B cell (primary cell): Measurements from ENCODE around the gene GPR137. TPM values are rescaled to one million over a fixed set of nuclear protein-coding genes. Genes with fewer than 3 reads are reported as not detected.

Experiments
- ATAC-seq: fragments of 200-7000 bp; cut with Tn5 transposase; one replicate; pipeline ENCODE4 v1.10.0; 2021; ENCODE audit warnings: low read depth, mild to moderate bottlenecking, moderate number of reproducible peaks, moderate library complexity
- CTCF ChIA-PET: fragments of 350-600 bp; sonication (Branson Sonifier 250); formaldehyde crosslinking; loops from one replicate; lab custom pipeline; 2021; ENCODE audit warnings: antibody characterized with exemption, inconsistent platforms; lab: Charles Lee
- POLR2A ChIA-PET: fragments of 350-600 bp; sonication (Branson Sonifier 250); formaldehyde crosslinking; loops from one replicate; lab custom pipeline; 2021; ENCODE audit warnings: antibody characterized with exemption; lab: Charles Lee
- DNase-seq: peaks from one replicate; pipeline ENCODE4 v3.0.0; 2013
- H2AFZ ChIP-seq: 2 replicates; pipeline ENCODE4 v1.6.1; 2012; ENCODE audit warnings: mild to moderate bottlenecking, low read depth, low read length; ENCODE audit not compliant: insufficient read depth, poor library complexity, severe bottlenecking
- H3K27ac ChIP-seq, 2 donors: 1 replicate in 1 of 2; 2 replicates in 1 of 2; pipeline ENCODE4 v1.5.1; 2012 to 2013; ENCODE audit warnings: low read length in 2 of 2, mild to moderate bottlenecking in 2 of 2, moderate library complexity in 1 of 2
- H3K27me3 ChIP-seq, 4 experiments: fragments of 200-600 bp in 1 of 4; sonication (generic) in 1 of 4; replicated peaks in 1 of 4; 1 replicate in 2 of 4; 2 replicates in 2 of 4; pipeline versions ENCODE4 v1.6.1 to v1.7.0; 2013 to 2016; ENCODE audit warnings: low read length in 3 of 4, mild to moderate bottlenecking in 2 of 4, mixed read lengths in 1 of 4, moderate library complexity in 1 of 4; ENCODE audit not compliant: insufficient read depth in 4 of 4, control insufficient read depth in 3 of 4; ENCODE audit errors: control extremely low read depth in 1 of 4
- H3K36me3 ChIP-seq, 2 experiments: replicated peaks in 1 of 2; 1 replicate in 1 of 2; 2 replicates in 1 of 2; pipeline versions ENCODE4 v1.6.1 to v1.7.1; 2013; ENCODE audit warnings: low read length in 1 of 2; ENCODE audit not compliant: insufficient read depth in 2 of 2, control insufficient read depth in 1 of 2; ENCODE audit errors: control extremely low read depth in 1 of 2, extremely low read depth in 1 of 2
- H3K4me1 ChIP-seq, 2 donors: fragments of 200-600 bp in 1 of 2; sonication (generic) in 1 of 2; 1 replicate in 1 of 2; 2 replicates in 1 of 2; pipeline versions ENCODE4 v1.5.1 to v1.6.1; 2013 to 2017; ENCODE audit warnings: low read length in 2 of 2; ENCODE audit not compliant: control insufficient read depth in 2 of 2, insufficient read depth in 2 of 2
- H3K4me2 ChIP-seq: replicated peaks from 2 replicates; pipeline ENCODE3; 2012; ENCODE audit warnings: mild to moderate bottlenecking, low read depth, low read length; ENCODE audit not compliant: poor library complexity, severe bottlenecking
- H3K4me3 ChIP-seq, 5 experiments: fragments of 200-600 bp in 1 of 5; sonication (generic) in 1 of 5; 1 replicate in 3 of 5; 2 replicates in 2 of 5; pipeline versions ENCODE4 v1.5.1 to v1.7.0; 2011 to 2016; ENCODE audit warnings: low read length in 4 of 5, mild to moderate bottlenecking in 4 of 5, low read depth in 2 of 5, control low read depth in 1 of 5, moderate library complexity in 1 of 5; ENCODE audit not compliant: insufficient read depth in 1 of 5; ENCODE audit errors: control extremely low read depth in 1 of 5, extremely low read depth in 1 of 5
- H3K79me2 ChIP-seq: fragments of 200-600 bp; sonication (generic); one replicate; pipeline ENCODE4 v1.6.0; 2016; ENCODE audit warnings: low read length; ENCODE audit not compliant: control insufficient read depth, insufficient read depth
- H3K9ac ChIP-seq: fragments of 200-600 bp; sonication (generic); 2 replicates; pipeline ENCODE4 v1.6.1; 2017; ENCODE audit warnings: mild to moderate bottlenecking, low read length, moderate library complexity
- H3K9me3 ChIP-seq, 3 donors: one replicate each; pipeline versions ENCODE4 v1.6.1 to v1.7.1; 2013; ENCODE audit warnings: low read length in 2 of 3; ENCODE audit not compliant: control insufficient read depth in 2 of 3, insufficient read depth in 1 of 3; ENCODE audit errors: control extremely low read depth in 1 of 3
- H4K20me1 ChIP-seq: 2 replicates; pipeline ENCODE4 v1.6.0; 2012; ENCODE audit warnings: mild to moderate bottlenecking, low read length; ENCODE audit not compliant: insufficient read depth, control insufficient read depth, poor library complexity, severe bottlenecking
- H3K27ac Mint-ChIP-seq: one replicate; pipeline ENCODE4 v1.8.0; 2021; ENCODE audit warnings: mixed read lengths
- H3K27me3 Mint-ChIP-seq: one replicate; pipeline ENCODE4 v1.8.0; 2021; ENCODE audit warnings: mixed read lengths
- H3K4me1 Mint-ChIP-seq: one replicate; pipeline ENCODE4 v1.8.0; 2021; ENCODE audit warnings: mixed read lengths
- H3K4me3 Mint-ChIP-seq: one replicate; pipeline ENCODE4 v1.8.0; 2021; ENCODE audit warnings: mixed read lengths
- H3K9me3 Mint-ChIP-seq: one replicate; pipeline ENCODE4 v1.8.0; 2022; ENCODE audit warnings: mixed read lengths; ENCODE audit not compliant: insufficient read depth
- EZH2 ChIP-seq: IDR thresholded peaks from 2 replicates; pipeline ENCODE4 v1.6.1; 2012; ENCODE audit warnings: borderline replicate concordance, low read depth, mild to moderate bottlenecking, moderate library complexity, low read length; ENCODE audit not compliant: insufficient read depth, poor library complexity, severe bottlenecking
- WGBS: methylation state at CpG from one replicate; pipeline ENCODE4 v1.1.5; 2013; ENCODE audit warnings: missing lambda C conversion rate; ENCODE audit not compliant: insufficient coverage; 5-methylcytosine and 5-hydroxymethylcytosine counted together
- intact Hi-C: fragments of 100-400 bp; cut with micrococcal nuclease; formaldehyde crosslinking; loops from one replicate; pipeline ENCODE4 v1.10.0; 2022
- polyA plus RNA-seq: library from polyadenylated mRNA; depleted of rRNA; stranded (reverse); fragments of >200 nt; gene quantifications from 2 replicates; pipeline ENCODE4 v1.2.3, GENCODE V29; 2012
- total RNA-seq, 2 donors: library from RNA; stranded (reverse); fragments of 120-200 nt in 1 of 2; gene quantifications; 1 replicate in 1 of 2; 2 replicates in 1 of 2; pipeline versions ENCODE4 v1.2.3 to v1.2.4, GENCODE V29; 2013 to 2022
- TF ChIP-seq, protein P1 (sequence below): fragments of 200-600 bp; IDR thresholded peaks from one replicate; pipeline ENCODE4 v1.8.0; 2022; ENCODE audit warnings: antibody characterized with exemption, mild to moderate bottlenecking

GPR137 gene
- total and polyA plus RNA-seq, 2 donors (not counting 1 experiment from before 2014, with no cell fraction given), result 49.9 to 66.1 TPM

DNA sequence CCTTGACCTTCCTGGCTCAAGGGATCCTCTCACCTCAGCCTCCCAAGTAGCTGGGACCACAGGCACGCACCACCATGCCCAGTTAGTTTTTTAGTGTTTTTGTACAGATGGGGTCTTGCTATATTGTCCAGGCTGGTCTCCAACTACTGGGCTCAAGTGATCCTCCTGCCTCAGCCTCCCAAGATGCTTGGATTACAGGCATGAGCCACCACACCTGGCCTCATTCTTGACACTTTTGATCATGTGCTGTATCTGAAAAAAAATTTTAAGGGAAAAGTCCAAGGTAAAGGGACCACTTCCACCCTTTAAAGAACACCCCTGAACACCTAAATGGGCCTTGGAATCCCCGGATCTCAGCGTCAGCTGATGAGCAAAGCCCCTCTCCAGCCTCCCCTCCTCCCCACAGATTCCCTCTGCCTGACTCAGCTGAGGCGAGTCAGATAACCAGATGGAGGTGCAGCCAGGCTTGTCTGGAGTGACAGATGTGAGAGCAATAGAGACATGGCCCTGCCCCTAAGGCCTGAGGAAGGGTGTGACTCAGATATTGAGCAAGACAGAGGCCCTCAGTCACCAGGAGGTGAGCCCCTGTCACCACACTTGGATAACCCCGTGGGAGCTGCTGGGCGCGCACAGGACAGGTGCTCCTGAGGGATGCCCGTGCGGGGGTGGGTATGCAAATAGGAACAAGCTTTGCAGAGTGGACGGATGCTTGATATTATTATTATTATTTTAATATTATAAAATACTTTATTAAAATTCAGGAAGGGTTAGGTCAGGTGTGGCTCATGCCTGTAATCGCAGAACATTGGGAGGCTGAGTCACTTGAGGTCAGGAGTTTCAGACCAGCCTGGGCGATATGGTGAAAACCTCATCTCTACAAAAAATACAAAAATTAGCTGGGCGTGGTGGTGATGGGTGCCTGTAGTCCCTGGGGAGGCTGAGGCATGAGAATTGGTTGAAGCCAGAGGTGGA lies 49.4 kb downstream of the GPR137 start:
- H3K79me2 ChIP-seq, result peaks cover 31% of the 10 kb centered on the region
- Mint-ChIP-seq H3K27me3 (no peaks in the 10 kb centered on the region), H3K27ac (peak overlapping the region; percentile 90), H3K4me3 (peak overlapping the region; percentile 72), H3K9me3 (no peaks in the 10 kb centered on the region), H3K4me1 (peaks cover 55% of the 10 kb centered on the region)
- intact Hi-C loops, result loop anchor here (1.0 kb wide), 2 partner anchors 17 to 20 kb away; partner anchors contain the start of gene PRDX5
- TF ChIP-seq, protein P1, sequence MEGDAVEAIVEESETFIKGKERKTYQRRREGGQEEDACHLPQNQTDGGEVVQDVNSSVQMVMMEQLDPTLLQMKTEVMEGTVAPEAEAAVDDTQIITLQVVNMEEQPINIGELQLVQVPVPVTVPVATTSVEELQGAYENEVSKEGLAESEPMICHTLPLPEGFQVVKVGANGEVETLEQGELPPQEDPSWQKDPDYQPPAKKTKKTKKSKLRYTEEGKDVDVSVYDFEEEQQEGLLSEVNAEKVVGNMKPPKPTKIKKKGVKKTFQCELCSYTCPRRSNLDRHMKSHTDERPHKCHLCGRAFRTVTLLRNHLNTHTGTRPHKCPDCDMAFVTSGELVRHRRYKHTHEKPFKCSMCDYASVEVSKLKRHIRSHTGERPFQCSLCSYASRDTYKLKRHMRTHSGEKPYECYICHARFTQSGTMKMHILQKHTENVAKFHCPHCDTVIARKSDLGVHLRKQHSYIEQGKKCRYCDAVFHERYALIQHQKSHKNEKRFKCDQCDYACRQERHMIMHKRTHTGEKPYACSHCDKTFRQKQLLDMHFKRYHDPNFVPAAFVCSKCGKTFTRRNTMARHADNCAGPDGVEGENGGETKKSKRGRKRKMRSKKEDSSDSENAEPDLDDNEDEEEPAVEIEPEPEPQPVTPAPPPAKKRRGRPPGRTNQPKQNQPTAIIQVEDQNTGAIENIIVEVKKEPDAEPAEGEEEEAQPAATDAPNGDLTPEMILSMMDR, result no peak
- TF ChIP-seq EZH2, result no peak
- H4K20me1 ChIP-seq, result no peaks in the 10 kb centered on the region
- H3K4me3 ChIP-seq, result no peak overlapping the region
- peak overlapping the region; percentile 39 for H3K4me2 ChIP-seq
- 39% methylated on average over 3 of the region's 13 CpGs for WGBS
- ChIA-PET POLR2A (interaction anchor here (0.6 to 3.0 kb wide), 4 partner anchors 12 to 64 kb away, joined by 6 to 24 read pairs (median 8); partner anchors contain the start of genes PRDX5 and TRMT112), CTCF (interaction anchor here (1.1 to 5.2 kb wide), 6 partner anchors 17 to 130 kb away, joined by 3 to 40 read pairs (median 14); partner anchors contain the start of genes CATSPERZ, ESRRA, PRDX5 and TRMT112)
- peak; percentile 74 for DNase-seq
- no peaks in the 10 kb centered on the region for H3K9me3 ChIP-seq
- no peak overlapping the region for H3K9ac ChIP-seq
- peak overlapping the region; percentile 26 to 37 for H3K27ac ChIP-seq
- H3K27me3 ChIP-seq, result no peaks in the 10 kb centered on the region
- peaks cover 30 to 49% of the 10 kb centered on the region in 2 donors for H3K4me1 ChIP-seq
- no peak overlapping the region for H2AFZ ChIP-seq
- peaks cover 0 to 12% of the 10 kb centered on the region in 2 experiments for H3K36me3 ChIP-seq
- ATAC-seq, result peak; percentile 72
